K562 (cell line): ENCODE results near the gene ADIPOR2. TPM values are rescaled to one million over a fixed set of nuclear protein-coding genes. Genes with fewer than 3 reads are reported as not detected.

Experiments used
- ATAC-seq: fragments of 200-7000 bp; cut with Tn5 transposase; 3 replicates; pipeline ENCODE4 v1.9.1; 2020; ENCODE audit warnings: moderate library complexity
- BruUV-seq: library from RNA; stranded (reverse); fragments of 400-500 nt; replicated peaks from 2 replicates; lab custom pipeline; 2021; lab: Mats Ljungman, UMichigan
- CTCF ChIA-PET: fragments of 300-600 bp; formaldehyde crosslinking; extraction: SDS; loops from one replicate; lab custom pipeline; 2021; ENCODE audit warnings: low intra/inter-chr PET ratio; lab: Yijun Ruan, JAX
- POLR2A ChIA-PET: fragments of 300-600, 350-650 bp; sonication (Branson Sonifier 250); formaldehyde crosslinking; extraction: SDS; loops from one replicate; lab custom pipeline; 2021; ENCODE audit warnings: antibody characterized with exemption, inconsistent platforms; lab: Yijun Ruan, JAX
- DNase-seq, 4 experiments: peaks; one replicate each; pipeline versions ENCODE4 v3.0.0 to v3.0.0-alpha.2; 2011 to 2018; ENCODE audit warnings: low spot score in 3 of 4, mixed read lengths in 3 of 4; ENCODE audit errors: extremely low read depth in 1 of 4
- FAIRE-seq: peaks from 2 replicates; lab custom pipeline; 2011; peaks lifted over from hg19 to GRCh38; lab: Jason Lieb, UNC
- H2AFZ ChIP-seq: 2 replicates; pipeline ENCODE4 v1.6.0; 2011; ENCODE audit warnings: low read depth, low read length, control low read depth, inconsistent platforms
- H3K27ac ChIP-seq: fragments of 200-600 bp; 3 replicates; pipeline ENCODE4 v1.8.0; 2011; ENCODE audit warnings: low read depth, mild to moderate bottlenecking, control low read depth, inconsistent platforms, low read length, moderate library complexity, mixed read lengths; ENCODE audit errors: extremely low read depth
- H3K27me3 ChIP-seq, 2 experiments: fragments of 300-600 bp in 1 of 2; 2 replicates in 1 of 2; 3 replicates in 1 of 2; pipeline versions ENCODE4 v1.6.0 to v1.8.0; 2011; ENCODE audit warnings: inconsistent platforms in 2 of 2, low read length in 2 of 2, mild to moderate bottlenecking in 1 of 2, mixed read lengths in 1 of 2, moderate library complexity in 1 of 2; ENCODE audit not compliant: control insufficient read depth in 2 of 2, insufficient read depth in 2 of 2
- H3K36me3 ChIP-seq: fragments of 300-600 bp; 3 replicates; pipeline ENCODE4 v1.8.0; 2011; ENCODE audit warnings: mild to moderate bottlenecking, low read length, inconsistent platforms; ENCODE audit not compliant: control insufficient read depth, insufficient read depth
- H3K4me1 ChIP-seq, 2 experiments: fragments of 200-600 bp in 1 of 2; replicated peaks in 1 of 2; 2 replicates in 1 of 2; 3 replicates in 1 of 2; pipeline versions ENCODE4 v1.5.1 to v1.8.0; 2011; ENCODE audit warnings: inconsistent platforms in 2 of 2, low read length in 2 of 2, mild to moderate bottlenecking in 1 of 2, mixed read lengths in 1 of 2, moderate library complexity in 1 of 2; ENCODE audit not compliant: control insufficient read depth in 2 of 2, insufficient read depth in 2 of 2
- H3K4me2 ChIP-seq: 2 replicates; pipeline ENCODE4 v1.6.1; 2011; ENCODE audit warnings: low read length, control low read depth, inconsistent platforms, mixed read lengths; ENCODE audit not compliant: insufficient read depth
- H3K4me3 ChIP-seq: fragments of 200-600 bp; sonication (generic), shearing (Covaris generic); 2 replicates; pipeline ENCODE4 v1.5.1; 2016; ENCODE audit warnings: control low read depth, inconsistent platforms
- H3K79me2 ChIP-seq: fragments of 200-600 bp; 3 replicates; pipeline ENCODE4 v1.8.0; 2011; ENCODE audit warnings: low read length, inconsistent platforms; ENCODE audit not compliant: control insufficient read depth, insufficient read depth
- H3K9ac ChIP-seq, 2 experiments: 2 replicates each; pipeline versions ENCODE4 v1.6.0 to v1.6.1; 2011; ENCODE audit warnings: low read depth in 2 of 2, low read length in 2 of 2, control low read depth in 1 of 2, inconsistent platforms in 1 of 2, mild to moderate bottlenecking in 1 of 2, mixed read lengths in 1 of 2; ENCODE audit not compliant: insufficient read depth in 1 of 2
- H3K9me1 ChIP-seq: one replicate; pipeline ENCODE4 v1.6.0; 2011; ENCODE audit warnings: inconsistent platforms, mild to moderate bottlenecking, low read length, moderate library complexity; ENCODE audit not compliant: control insufficient read depth, insufficient read depth
- H3K9me3 ChIP-seq: replicated peaks from 2 replicates; pipeline ENCODE4 v1.5.1; 2011; ENCODE audit warnings: low read depth, low read length, inconsistent platforms; ENCODE audit not compliant: control insufficient read depth, insufficient read depth
- H4K20me1 ChIP-seq: replicated peaks from 2 replicates; pipeline ENCODE4 v1.6.1; 2011; ENCODE audit warnings: low read length, inconsistent platforms, mixed read lengths; ENCODE audit not compliant: control insufficient read depth, insufficient read depth
- CTCF ChIP-seq, 3 experiments: IDR thresholded peaks in 2 of 3; conservative IDR thresholded peaks in 1 of 3; 2 replicates each; pipeline ENCODE4 v1.5.1; 2011 to 2012; ENCODE audit warnings: low read length in 3 of 3, mild to moderate bottlenecking in 3 of 3, control low read depth in 2 of 3, improper control_type of control experiment in 1 of 3, inconsistent platforms in 1 of 3, low read depth in 1 of 3, mixed read lengths in 1 of 3, moderate library complexity in 1 of 3; ENCODE audit not compliant: insufficient read depth in 2 of 3
- THRAP3 ChIP-seq: fragments of 450-650 bp; IDR thresholded peaks from 2 replicates; pipeline ENCODE4 v1.6.1; 2016; ENCODE audit warnings: mild to moderate bottlenecking, inconsistent platforms, borderline replicate concordance
- ZNF444 ChIP-seq: fragments of 250-450 bp; sonication (Bioruptor Pico); IDR thresholded peaks from 2 replicates; pipeline ENCODE4 v1.4.0; 2020; ENCODE audit warnings: mild to moderate bottlenecking, moderate library complexity
- whole genome bisulfite sequencing: fragments of 100-300 bp; shearing (Covaris generic); methylation state at CpG from one replicate; pipeline ENCODE4 v1.1.6; 2016; ENCODE audit warnings: low coverage, mixed read lengths; ENCODE audit not compliant: insufficient coverage; ENCODE audit errors: missing lambda C conversion rate; 5-methylcytosine and 5-hydroxymethylcytosine counted together
- in situ Hi-C: fragments of 300-500 bp; cut with MboI; formaldehyde crosslinking; loops from 4 replicates; pipeline ENCODE4 v1.15.0; 2018; ENCODE audit warnings: inconsistent platforms, mixed read lengths
- intact Hi-C: fragments of 100-400 bp; cut with micrococcal nuclease; formaldehyde crosslinking; loops from 2 replicates; pipeline ENCODE4 v1.14.2; 2022
- polyA plus RNA-seq, 8 experiments: library from polyadenylated mRNA; depleted of rRNA in 4 of 8; stranded (reverse) in 5 of 8; unstranded in 3 of 8; fragments of >200 nt; fragmentation: Nextera tagmentation in 2 of 8; fragmentation: Illumina TruSeq in 1 of 8; extraction: Ambion mirVana in 2 of 8; extraction: Trizol in 1 of 8; gene quantifications; 2 replicates each; pipeline versions ENCODE4 v1.2.1 to v1.2.3, GENCODE V29; 2011 to 2014; ENCODE audit warnings: inconsistent platforms in 1 of 8, missing spikeins in 1 of 8
- total RNA-seq, 7 experiments: library from RNA; depleted of rRNA in 6 of 7; stranded (reverse); fragments of >200 nt in 6 of 7; fragmentation: Illumina TruSeq in 2 of 7; extraction: Trizol in 2 of 7; gene quantifications; 2 replicates each; pipeline versions ENCODE4 v1.2.1 to v1.2.3, GENCODE V29; 2011 to 2021; ENCODE audit warnings: low replicate concordance in 1 of 7

The ADIPOR2 gene
- total and polyA plus RNA-seq, 9 of the 15 experiments (the other 6 are each of a cell fraction or from before 2014, with no cell fraction given) = 10.9 to 63.5 (median 46.0) TPM

GRCh38 chr12:1819571-1819970, 128.7 kb downstream of the ADIPOR2 start (continued):
- TF ChIP-seq ZNF444 (CRISPR knock-in tag) = no peak

GRCh38 chr12:1820191-1820895, 129.5 kb downstream of the ADIPOR2 start, which contains the start of gene LRTM2:
Gene LRTM2 (plus strand): TSS chr12:1820565. CDS start chr12:1828149, 7,584 bp downstream.
- Histone ChIP-seq H3K9me3 (no peaks in the 10 kb centered on the region), H3K27me3 (peaks cover 34 to 84% of the 10 kb centered on the region in 2 experiments; a peak in 4 of 5 replicates), H3K36me3 (no peaks in the 10 kb centered on the region), H3K9me1 (no peaks in the 10 kb centered on the region), H3K4me1 (peaks cover 0 to 6% of the 10 kb centered on the region in 2 experiments; a peak in 3 of 5 replicates), H3K4me3 (no peak within 1 kb of the TSS), H4K20me1 (peaks cover 6% of the 10 kb centered on the region; the same call in 1 of the 2 replicates), H2AFZ (no peak within 1 kb of the TSS), H3K79me2 (no peaks in the 10 kb centered on the region), H3K27ac (no peak within 1 kb of the TSS), H3K4me2 (no peak within 1 kb of the TSS), H3K9ac (no peak within 1 kb of the TSS)
- CTCF ChIA-PET = no interaction called here
- DNase-seq = no peak
- intact Hi-C loops (no loop called here), in situ Hi-C loops (no loop called here)
- POLR2A ChIA-PET = interaction anchor here (0.5 kb wide), 1 partner anchor 15 kb away, joined by 3 read pairs; no protein-coding TSS in a partner anchor
- under 1% methylated on average over 13 of the region's 34 CpGs for WGBS
- ATAC-seq = peak; percentile 19; the same call in 1 of the 3 replicates
- no TSS peak for BruUV-seq
- TF ChIP-seq CTCF (IDR thresholded peaks at IDR 0.05 in 2 of 3, conservative IDR thresholded peaks at IDR 0.05 in 1 of 3; ENCODE audit: insufficient read depth in 2 of 3, low read depth in 1 of 3, low read length in 3 of 3) (no peak), THRAP3 (no peak)
- FAIRE-seq = no peak
